GM23338 (cell line): ENCODE measurements around the gene KLHL13.
"Not testable (repeated sequence)": the region's sequence is repeated elsewhere in the genome, so short reads cannot be mapped to it uniquely, and the experiment has no call there.

Experiments
- EZH2 ChIP-seq: fragments of 200-600 bp; sonication (generic); IDR thresholded peaks from one replicate; pipeline ENCODE4 v1.8.0; 2017; ENCODE audit warnings: antibody characterized with exemption, mild to moderate bottlenecking, low read depth; ENCODE audit not compliant: unreplicated experiment
- EZH2phosphoT487 ChIP-seq: fragments of 200-600 bp; sonication (generic); IDR thresholded peaks from one replicate; pipeline ENCODE4 v1.8.1; 2018; ENCODE audit warnings: antibody characterized with exemption; ENCODE audit not compliant: unreplicated experiment
- JUNB ChIP-seq: IDR thresholded peaks from one replicate; pipeline ENCODE4 v1.6.1; 2016; ENCODE audit warnings: antibody characterized with exemption; ENCODE audit not compliant: unreplicated experiment
- POLR2AphosphoS5 ChIP-seq: IDR thresholded peaks from 2 replicates; pipeline ENCODE4 v1.6.1; 2016; ENCODE audit warnings: antibody characterized with exemption, low read depth
- STAT1 ChIP-seq: IDR thresholded peaks from one replicate; pipeline ENCODE4 v1.6.1; 2016; ENCODE audit warnings: antibody characterized with exemption; ENCODE audit not compliant: unreplicated experiment
- TF ChIP-seq, protein P1 (sequence below), 2 experiments: fragments of 200-600 bp in 1 of 2; sonication (generic) in 1 of 2; conservative IDR thresholded peaks; 2 replicates each; pipeline versions ENCODE4 v1.5.1 to v1.6.1; 2016 to 2017; ENCODE audit warnings: antibody characterized with exemption in 2 of 2, low read depth in 2 of 2, mild to moderate bottlenecking in 2 of 2, moderate library complexity in 1 of 2
- TF ChIP-seq, protein P2 (sequence below): IDR thresholded peaks from one replicate; pipeline ENCODE4 v1.6.1; 2018; ENCODE audit warnings: antibody characterized with exemption; ENCODE audit not compliant: unreplicated experiment
- TF ChIP-seq, protein P3 (sequence below): fragments of 250-450 bp; sonication (Bioruptor Pico); IDR thresholded peaks from 2 replicates; pipeline ENCODE4 v1.5.0; 2020; ENCODE audit warnings: mild to moderate bottlenecking, moderate library complexity

DNA sequence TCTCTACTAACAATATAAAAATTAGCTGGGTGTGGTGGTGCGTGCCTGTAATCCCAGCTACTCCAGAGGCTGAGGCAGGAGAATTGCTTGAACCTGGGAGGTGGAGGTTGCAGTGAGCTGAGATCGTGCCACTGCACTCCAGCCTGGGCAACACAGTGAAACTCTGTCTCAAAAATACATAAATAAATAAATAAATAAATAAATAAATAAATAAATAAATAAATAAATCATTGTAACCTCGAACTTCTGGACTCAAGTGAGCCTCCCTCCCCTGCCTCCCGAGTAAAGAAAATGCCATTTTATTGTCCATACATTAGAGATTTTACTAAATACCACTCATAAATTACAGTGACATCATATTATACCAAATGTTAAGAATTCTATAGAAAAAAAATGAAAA lies 7.6 kb upstream of the KLHL13 start:
- TF ChIP-seq, protein P1, sequence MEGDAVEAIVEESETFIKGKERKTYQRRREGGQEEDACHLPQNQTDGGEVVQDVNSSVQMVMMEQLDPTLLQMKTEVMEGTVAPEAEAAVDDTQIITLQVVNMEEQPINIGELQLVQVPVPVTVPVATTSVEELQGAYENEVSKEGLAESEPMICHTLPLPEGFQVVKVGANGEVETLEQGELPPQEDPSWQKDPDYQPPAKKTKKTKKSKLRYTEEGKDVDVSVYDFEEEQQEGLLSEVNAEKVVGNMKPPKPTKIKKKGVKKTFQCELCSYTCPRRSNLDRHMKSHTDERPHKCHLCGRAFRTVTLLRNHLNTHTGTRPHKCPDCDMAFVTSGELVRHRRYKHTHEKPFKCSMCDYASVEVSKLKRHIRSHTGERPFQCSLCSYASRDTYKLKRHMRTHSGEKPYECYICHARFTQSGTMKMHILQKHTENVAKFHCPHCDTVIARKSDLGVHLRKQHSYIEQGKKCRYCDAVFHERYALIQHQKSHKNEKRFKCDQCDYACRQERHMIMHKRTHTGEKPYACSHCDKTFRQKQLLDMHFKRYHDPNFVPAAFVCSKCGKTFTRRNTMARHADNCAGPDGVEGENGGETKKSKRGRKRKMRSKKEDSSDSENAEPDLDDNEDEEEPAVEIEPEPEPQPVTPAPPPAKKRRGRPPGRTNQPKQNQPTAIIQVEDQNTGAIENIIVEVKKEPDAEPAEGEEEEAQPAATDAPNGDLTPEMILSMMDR (conservative IDR thresholded peaks at IDR 0.05; ENCODE audit: low read depth in 2 of 2) = not testable (repeated sequence)
- TF ChIP-seq EZH2phosphoT487, POLR2AphosphoS5, JUNB, EZH2, STAT1: not testable (repeated sequence)
- TF ChIP-seq, protein P2, sequence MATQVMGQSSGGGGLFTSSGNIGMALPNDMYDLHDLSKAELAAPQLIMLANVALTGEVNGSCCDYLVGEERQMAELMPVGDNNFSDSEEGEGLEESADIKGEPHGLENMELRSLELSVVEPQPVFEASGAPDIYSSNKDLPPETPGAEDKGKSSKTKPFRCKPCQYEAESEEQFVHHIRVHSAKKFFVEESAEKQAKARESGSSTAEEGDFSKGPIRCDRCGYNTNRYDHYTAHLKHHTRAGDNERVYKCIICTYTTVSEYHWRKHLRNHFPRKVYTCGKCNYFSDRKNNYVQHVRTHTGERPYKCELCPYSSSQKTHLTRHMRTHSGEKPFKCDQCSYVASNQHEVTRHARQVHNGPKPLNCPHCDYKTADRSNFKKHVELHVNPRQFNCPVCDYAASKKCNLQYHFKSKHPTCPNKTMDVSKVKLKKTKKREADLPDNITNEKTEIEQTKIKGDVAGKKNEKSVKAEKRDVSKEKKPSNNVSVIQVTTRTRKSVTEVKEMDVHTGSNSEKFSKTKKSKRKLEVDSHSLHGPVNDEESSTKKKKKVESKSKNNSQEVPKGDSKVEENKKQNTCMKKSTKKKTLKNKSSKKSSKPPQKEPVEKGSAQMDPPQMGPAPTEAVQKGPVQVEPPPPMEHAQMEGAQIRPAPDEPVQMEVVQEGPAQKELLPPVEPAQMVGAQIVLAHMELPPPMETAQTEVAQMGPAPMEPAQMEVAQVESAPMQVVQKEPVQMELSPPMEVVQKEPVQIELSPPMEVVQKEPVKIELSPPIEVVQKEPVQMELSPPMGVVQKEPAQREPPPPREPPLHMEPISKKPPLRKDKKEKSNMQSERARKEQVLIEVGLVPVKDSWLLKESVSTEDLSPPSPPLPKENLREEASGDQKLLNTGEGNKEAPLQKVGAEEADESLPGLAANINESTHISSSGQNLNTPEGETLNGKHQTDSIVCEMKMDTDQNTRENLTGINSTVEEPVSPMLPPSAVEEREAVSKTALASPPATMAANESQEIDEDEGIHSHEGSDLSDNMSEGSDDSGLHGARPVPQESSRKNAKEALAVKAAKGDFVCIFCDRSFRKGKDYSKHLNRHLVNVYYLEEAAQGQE = not testable (repeated sequence)
- TF ChIP-seq, protein P3, sequence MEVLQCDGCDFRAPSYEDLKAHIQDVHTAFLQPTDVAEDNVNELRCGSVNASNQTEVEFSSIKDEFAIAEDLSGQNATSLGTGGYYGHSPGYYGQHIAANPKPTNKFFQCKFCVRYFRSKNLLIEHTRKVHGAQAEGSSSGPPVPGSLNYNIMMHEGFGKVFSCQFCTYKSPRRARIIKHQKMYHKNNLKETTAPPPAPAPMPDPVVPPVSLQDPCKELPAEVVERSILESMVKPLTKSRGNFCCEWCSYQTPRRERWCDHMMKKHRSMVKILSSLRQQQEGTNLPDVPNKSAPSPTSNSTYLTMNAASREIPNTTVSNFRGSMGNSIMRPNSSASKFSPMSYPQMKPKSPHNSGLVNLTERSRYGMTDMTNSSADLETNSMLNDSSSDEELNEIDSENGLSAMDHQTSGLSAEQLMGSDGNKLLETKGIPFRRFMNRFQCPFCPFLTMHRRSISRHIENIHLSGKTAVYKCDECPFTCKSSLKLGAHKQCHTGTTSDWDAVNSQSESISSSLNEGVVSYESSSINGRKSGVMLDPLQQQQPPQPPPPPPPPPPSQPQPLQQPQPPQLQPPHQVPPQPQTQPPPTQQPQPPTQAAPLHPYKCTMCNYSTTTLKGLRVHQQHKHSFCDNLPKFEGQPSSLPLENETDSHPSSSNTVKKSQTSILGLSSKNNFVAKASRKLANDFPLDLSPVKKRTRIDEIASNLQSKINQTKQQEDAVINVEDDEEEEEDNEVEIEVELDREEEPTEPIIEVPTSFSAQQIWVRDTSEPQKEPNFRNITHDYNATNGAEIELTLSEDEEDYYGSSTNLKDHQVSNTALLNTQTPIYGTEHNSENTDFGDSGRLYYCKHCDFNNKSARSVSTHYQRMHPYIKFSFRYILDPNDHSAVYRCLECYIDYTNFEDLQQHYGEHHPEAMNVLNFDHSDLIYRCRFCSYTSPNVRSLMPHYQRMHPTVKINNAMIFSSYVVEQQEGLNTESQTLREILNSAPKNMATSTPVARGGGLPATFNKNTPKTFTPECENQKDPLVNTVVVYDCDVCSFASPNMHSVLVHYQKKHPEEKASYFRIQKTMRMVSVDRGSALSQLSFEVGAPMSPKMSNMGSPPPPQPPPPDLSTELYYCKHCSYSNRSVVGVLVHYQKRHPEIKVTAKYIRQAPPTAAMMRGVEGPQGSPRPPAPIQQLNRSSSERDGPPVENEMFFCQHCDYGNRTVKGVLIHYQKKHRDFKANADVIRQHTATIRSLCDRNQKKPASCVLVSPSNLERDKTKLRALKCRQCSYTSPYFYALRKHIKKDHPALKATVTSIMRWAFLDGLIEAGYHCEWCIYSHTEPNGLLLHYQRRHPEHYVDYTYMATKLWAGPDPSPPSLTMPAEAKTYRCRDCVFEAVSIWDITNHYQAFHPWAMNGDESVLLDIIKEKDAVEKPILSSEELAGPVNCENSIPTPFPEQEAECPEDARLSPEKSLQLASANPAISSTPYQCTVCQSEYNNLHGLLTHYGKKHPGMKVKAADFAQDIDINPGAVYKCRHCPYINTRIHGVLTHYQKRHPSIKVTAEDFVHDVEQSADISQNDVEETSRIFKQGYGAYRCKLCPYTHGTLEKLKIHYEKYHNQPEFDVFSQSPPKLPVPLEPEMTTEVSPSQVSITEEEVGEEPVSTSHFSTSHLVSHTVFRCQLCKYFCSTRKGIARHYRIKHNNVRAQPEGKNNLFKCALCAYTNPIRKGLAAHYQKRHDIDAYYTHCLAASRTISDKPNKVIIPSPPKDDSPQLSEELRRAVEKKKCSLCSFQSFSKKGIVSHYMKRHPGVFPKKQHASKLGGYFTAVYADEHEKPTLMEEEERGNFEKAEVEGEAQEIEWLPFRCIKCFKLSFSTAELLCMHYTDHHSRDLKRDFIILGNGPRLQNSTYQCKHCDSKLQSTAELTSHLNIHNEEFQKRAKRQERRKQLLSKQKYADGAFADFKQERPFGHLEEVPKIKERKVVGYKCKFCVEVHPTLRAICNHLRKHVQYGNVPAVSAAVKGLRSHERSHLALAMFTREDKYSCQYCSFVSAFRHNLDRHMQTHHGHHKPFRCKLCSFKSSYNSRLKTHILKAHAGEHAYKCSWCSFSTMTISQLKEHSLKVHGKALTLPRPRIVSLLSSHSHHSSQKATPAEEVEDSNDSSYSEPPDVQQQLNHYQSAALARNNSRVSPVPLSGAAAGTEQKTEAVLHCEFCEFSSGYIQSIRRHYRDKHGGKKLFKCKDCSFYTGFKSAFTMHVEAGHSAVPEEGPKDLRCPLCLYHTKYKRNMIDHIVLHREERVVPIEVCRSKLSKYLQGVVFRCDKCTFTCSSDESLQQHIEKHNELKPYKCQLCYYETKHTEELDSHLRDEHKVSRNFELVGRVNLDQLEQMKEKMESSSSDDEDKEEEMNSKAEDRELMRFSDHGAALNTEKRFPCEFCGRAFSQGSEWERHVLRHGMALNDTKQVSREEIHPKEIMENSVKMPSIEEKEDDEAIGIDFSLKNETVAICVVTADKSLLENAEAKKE (CRISPR knock-in tag) = not testable (repeated sequence)
